ENCODE measurements around the gene CYP24A1.

Gene CYP24A1

DNA sequence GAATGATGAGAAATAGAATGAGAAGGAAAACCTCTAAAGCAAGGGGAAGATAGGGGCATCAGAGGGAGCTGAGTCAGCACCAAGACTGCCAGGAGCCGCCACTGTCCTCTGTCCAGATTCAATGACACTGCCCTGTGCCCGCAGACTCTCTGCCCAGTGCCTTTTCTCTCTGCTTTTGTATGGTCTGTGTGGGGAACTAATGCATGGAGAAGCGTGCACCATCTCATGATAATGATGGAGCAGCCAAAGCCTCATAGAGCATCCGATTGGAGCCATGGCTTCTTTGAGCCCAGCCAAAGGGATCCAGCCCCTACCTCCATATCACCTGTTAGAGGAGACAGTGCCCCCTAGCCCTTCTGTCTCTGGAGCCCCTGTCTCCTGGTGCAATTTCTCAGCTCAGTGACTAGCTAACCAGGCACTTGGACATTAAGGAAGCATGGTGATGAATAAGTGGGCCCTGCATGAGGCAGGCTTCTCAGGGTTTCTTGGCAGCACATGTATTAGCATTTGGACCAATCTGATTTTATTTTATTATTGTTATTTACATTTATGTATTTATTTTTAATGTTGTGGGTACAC is 27.6 kb upstream of the CYP24A1 start:
- DNase-seq, result no peak

DNA sequence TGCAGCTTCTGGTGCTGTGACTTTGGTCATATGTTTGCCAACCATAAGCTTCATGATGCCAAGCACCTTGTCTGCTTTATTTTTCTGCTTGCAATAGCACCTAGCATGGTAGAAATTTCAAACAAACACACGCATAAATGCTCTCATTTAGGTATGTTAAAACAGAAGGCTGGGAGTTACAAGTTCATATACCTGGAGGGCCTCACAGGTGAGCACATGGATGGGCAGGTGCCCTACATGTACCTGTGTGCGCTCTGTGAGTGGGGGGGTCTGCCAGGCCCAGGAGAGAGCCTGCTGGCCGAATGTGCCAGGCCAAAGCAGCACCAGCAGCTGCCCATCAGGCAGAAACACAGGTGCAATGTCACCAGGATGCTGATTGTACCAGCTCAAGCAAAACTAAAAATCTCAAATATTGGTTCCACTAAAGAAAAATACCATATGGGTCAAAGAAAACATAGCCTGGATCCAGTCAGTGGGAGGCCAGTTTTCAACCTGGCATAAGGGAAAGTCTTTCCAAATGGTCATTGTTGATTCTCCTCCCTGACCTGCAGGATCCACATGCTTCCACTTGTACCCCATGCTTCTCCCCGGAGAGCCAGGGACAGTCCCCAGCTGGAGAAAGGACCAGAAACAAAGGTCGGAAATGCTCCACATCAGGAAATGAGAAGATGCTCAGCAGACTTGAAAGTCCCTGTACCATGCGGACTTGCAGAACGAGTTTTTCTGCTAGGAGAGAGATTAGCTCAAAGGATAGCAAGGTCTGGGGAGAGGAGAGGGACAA is 26.9 kb upstream of the CYP24A1 start:
- no peak for DNase-seq

DNA sequence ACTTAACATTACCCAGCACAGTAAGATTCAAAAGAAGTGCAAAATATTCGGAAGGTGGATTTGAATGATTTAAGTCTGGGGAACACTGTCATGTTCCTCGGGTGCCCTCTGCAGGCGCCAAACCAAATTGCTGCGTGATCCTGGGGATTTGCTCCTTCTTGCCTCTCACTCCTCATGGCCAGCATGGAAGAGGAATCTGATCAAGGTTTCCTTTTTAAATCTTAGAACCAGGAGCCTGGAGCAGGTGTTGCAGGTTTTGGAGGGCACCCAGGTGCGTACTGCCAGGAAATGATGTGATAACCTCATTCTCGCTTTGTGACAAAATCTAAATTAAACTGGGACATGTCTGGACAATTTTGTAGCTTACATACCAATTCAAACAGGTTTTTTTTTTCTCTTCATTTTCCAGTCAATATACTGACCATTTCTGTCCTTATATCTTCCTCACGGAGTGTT is 26.0 kb upstream of the CYP24A1 start:
- peak; percentile 38 for DNase-seq

DNA sequence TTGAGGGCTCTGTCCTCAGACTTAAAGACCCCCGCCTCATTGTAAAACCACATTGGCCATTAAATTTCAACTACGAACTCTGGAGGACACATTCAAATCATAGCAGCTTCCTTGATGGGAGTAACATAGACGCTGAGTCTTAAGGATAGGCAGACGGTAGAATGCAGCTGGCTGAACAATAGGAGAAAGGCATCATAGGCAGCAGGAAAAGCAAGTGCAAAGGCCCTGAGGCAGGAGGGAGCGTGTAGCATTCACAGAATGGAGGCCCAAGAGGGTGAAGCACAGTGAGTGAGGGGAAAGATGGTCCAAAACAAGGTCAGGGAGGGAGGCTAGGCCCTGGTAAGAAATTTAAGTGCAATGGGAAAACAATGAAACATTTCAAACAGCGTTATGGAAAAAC is 25.5 kb upstream of the CYP24A1 start:
- DNase-seq, result no peak

DNA sequence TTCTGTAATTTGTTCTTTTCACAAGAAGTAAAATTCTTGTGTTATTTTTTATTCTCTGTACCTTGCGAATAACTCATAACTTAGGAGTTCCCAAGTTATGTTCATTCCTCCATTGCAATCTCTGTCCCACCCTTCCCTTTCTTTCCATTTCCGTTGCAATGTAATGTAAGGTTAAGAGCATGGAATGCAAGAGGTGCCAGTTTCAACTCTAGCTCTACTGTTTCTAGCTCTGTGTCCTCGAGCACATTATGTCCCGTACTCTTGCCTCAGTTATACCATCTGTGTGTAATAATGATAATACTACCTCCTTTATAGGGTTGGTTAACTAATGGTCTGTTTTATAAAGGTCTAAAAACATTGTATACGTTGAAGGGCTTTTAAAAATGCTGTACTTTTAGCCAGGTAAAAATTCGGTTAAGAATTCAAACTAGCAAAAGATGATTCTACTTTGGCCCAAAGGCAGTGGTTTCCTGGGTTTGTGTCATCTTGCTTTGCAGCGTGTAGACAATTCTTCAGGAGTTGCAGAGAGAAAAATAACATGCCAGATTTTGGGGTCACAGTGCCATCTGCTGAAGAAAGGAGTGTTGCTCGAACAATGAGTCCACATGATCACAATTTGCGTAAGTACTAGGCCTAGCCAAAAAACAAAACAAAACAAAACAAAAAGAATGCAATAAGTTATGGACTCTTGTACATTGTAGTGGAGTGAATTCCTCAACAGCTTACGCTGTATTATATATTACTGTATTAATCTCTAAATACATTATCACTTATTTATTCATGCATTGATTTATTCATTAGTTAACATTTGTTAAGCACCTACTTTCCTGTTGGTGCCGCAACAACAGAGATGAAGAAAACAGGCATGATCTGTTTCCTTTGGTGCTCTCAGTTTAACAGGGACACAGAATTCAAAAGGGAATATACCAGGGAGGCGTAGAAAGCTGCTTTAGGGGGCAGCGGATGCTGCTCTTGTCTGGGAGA is 24.1 kb upstream of the CYP24A1 start:
- DNase-seq, result no peak

DNA sequence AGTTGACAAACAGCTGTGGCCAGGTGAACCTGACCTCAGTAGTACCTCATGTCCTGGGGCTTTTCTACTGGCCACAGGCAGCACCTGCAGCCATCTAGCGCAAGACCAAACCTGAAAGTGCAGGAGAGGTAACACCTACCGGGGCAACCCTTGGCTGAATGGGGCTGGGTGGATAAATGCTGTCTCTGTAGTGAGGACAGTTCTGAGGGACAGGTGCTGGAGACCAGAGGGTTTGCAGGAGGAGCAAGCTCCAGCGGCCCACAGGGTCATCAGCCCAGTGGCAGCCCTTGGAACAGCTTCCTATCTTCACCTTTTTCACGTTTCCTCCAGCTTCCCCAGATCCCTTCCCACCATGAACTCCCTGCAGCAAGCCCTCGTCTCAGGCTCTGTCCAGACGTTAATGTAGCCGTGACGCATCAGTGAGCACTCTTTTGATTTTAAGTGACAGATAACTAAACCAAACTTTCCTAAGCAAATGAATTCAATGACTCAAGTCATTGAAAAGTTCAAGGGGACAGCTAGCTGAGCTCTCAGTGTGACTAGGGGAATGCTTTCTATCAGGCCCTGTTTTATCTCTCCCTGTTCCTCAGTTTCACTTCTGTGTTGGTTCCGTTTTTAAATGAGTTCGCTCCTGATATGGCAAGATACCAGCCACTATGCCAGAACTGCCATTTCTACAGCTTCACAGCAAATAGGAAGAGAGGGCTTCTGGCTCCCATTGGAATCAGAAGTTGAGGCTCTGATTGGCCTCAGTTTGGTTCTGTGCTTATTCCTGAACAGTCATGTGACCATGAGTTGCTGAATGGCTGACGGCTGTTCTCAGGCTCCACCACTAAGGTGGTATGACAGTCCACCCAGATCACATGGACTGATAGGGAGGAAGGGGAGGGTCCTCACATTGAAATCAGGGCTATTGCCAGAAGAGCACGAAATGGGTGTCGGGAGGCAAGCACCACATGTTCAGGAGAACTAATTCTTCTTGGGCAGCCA is 22.0 kb upstream of the CYP24A1 start:
- DNase-seq, result no peak

DNA sequence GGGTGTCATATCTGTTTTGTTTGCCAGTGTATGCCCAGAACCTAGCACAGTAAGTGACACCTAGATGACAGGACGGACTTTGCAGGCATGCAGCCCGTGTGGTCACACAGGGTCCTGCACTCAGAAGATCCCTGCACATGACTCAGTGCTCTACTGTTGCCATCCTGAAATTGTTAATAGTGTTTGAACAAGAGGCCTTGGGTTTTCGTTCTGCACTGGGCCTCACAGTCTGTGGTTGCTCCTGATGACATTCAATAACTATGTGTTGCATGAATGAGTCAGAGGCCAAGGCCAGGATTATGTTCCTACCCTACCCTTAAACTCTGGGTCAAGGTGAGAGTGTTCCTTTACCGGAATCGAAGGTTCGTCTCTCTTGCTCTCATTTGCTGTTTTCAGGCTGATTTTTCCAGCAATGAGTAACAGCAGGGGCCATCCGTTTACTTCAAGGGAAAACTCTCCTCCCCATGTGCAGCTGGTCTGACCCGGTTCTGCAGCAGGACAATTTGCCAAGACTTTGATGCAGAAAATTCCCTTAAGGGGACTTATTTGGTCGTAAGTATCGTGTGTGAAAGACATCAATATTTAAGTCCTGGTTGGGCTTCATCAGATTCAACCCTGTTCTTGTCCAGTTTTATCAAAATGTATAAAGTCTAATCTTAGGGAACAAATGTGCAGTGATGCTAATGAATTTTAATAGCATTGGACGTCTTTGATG is 21.1 kb upstream of the CYP24A1 start:
- DNase-seq, result no peak

DNA sequence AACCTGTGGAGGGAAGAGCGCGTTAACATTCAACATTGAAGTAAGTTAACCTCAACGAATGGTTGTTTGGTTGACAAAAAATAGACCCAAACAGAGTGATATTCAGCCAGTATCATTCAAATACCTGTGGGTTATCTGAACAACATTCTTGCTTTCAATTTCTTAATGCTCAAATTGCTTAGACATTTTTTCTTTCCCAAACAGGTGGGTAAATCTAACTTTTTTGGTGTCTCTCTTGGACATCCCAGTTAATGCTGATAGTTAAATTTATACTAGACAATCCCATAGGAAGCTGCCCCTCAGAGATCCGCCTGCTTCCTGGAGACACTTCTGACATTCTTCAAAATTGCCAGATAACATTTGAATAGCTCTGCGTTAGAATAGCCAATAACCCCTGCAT is 20.0 kb upstream of the CYP24A1 start:
- no peak for DNase-seq

DNA sequence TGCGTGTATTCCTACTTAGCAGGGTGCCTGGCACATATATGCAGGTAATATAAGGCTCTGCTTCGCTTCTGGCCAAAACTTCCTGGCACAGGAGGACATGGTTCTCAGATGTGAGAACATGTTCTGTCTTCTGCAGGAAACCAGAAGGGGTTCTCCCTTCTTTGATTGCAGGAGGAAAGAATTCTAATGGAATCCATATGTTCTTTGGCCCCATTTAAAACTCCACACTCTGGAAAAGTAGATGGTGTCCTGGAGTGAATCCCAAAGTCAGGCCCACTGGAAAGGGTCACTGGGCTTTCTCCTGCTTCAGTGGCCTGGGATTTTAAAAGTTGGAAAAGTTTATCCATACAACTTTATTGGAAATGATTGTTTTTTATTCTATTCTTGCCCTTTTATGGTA is 16.4 kb upstream of the CYP24A1 start:
- DNase-seq, result no peak

DNA sequence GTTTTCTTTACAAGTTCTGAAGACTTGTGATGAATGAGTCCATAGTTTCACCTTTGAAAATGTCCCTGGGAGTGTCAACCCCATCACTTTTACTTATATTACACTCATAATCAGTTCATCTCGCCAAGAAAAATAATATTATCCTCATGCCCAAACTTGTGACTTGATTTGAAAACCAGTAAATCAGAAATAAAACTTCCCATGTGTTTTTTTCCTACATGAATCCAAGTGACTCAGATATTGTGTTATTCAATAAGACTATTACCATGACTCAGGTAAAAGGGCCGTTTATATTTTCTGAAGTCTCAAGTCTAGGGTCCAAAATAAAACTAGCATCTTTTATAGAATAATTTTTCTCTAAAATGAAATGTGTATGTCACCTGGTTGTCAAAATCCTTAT is 15.8 kb upstream of the CYP24A1 start:
- DNase-seq, result no peak

DNA sequence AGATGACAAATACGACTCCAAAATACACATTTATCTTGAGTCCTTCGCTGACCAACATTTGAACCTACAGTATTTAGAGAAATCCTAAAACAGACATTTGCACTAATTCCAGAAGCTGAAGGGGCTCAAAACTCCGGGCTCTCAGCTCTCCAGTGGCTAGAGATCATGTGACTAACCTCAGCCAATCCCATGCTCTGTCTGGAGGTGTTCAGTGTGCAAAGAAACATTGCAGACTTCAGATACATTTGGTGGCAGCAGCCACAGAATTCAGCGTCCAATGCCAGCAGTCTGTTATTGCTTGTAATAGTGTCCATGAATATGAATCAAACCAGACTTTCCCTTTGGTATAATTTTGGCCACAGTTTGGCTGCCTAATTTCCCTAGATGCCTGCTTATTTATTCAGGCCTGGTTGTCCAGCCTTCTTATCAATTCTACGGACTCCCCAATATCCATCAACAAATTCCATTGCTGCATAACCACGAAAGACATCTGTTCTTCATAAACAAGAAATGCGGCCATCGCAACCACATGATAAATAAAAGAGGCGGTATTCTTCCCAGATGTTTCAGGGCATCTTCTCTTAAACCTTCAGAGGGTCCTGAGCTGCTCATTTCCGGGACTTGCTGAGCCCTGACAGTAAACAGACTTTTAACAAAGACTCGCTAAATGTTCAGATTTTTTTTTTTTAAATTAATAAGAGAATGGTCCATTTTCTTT is 14.5 kb upstream of the CYP24A1 start:
- no peak for DNase-seq

DNA sequence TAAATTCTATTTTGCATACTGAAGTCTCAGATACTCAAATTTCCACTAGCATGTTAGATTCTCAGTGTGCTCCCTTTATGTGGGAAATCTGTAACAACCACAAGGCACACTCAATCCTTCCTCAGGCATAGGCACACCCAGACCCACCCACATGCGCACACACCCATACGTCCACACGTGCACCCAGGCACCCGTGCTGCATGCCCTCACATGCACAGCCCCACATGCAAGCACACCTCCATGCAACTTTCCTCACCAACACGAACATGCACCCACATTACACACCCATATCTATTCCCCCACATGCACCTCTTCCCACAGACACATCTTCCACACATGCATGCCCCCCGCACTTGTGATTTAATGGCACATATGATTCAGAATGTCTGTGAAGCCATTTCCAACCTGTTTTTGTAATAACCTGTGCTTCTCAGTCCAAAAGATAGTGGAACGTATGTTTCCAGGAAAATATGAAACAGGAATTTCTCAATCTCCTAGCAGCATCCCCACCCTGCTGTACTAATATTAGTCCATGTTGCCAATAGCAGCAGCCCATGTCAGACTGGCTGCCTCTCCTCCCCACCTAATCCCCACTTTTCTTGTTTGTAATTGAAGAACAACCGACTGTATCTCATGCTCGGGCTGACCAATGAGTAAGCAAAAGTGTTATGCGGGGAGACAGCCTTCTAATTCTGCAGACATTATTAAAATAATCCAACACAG is 11.3 kb upstream of the CYP24A1 start:
- no peak for DNase-seq

DNA sequence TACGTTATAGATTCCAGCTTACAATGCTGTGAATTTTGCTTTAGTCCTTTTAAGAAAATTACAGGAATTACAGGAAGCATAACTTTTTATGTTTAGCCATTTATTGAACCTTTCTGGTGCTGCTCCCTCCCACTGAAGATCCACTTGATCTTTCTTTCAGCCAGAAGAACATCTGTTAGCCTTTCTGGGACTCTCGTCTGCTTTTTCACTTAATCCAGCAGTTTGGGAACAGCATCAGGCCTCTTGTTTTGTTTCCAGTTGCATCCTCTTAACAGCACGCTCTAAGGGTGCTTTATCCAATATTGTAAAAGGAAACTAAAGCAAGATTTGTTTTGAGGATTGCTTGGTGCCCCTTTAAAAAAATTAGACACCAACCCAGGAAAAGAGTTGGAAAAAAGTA is 10.3 kb upstream of the CYP24A1 start:
- no peak for DNase-seq

DNA sequence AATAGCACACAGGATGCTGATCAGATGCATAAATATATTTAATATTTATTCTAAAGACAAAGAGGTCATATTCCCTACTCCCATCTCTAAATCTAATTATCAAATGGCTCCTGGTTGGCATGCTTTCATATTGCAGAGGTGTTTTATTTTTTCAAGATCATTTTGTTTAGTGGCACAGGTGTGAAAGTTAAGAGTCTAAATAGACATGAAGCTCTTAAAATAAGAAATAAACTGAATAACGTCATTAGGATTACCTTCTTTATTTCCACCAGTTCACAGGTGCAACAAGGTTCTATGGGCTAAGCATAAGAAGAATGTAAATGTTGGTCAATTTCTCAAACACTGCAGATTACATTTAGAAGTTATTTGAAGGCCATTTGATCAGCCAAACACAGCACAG is 7.1 kb upstream of the CYP24A1 start:
- no peak for DNase-seq

DNA sequence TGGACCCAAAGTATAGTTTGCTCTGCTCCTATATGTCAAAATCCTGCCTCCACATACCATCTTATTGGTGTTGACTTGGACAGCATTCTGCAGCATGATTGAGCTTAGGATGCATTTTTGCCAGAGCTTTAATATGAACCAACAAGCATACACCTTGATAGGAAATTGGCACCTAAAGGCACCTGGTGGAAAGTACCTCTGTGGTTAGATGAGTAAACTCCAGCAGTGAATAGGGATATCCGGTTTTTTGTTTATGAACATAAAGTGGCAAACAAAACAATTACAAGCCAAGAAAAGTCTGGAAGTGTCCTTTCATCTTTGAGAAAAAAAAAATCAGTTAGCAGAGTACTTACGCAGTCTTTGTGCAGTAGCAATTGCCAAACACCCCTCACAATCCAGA is 6.2 kb upstream of the CYP24A1 start:
- DNase-seq, result no peak

DNA sequence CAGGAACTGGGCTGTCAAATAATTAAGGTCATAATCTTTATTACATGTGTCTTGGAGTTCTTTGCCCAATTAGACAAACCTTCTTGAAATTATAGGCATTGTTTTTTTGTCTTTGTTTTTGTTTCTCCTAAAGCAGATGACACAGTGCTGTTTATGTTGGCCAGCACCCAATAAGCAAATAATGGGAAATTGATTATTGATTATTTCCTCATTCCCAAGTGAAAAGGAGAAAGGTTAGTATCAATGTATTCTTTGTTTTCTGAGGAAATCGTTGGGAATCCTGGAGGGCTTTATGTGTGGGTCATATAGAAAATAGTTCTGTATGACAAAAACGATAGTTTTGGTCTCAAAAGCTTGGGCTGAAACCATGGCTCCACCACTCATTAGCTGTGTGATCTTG is 4.5 kb upstream of the CYP24A1 start:
- no peak for DNase-seq

DNA sequence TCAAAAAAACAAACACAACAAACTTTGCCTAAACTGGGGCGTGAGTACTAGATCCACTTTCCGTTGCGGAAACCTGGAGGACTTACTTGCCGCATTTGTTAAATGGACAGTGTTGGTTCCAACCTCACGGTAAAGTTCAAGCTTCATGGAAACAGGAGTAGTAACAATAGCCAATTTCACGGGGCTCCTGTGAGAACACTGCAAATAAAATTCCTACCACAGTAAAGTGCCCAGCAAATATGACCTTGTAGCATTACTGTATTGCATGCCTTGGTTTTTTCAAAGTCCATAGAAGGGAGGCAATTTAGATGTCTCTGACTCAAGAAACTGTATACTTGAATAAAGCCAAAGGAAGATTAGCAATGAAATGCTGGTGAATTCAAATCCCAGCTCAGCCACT is 3.6 kb upstream of the CYP24A1 start:
- no peak for DNase-seq

DNA sequence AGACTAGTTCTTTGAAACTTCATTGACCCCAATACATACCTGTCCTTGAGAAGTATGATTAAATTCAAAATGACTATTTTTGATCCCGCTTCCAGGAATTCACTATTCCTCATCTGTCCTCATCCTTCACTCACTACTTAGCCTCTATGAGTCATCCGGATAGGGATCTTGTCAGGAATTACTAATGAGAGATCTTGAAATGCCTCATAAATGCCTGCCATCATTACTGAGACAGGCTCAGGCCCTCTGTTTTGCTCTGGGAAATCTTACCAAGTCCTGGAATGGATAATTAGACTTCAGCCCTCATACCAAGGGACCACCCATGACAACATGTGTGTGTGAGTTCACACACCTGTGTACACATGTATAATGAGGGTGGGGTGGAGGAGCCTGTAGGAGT is 2.8 kb upstream of the CYP24A1 start:
- DNase-seq, result no peak

DNA sequence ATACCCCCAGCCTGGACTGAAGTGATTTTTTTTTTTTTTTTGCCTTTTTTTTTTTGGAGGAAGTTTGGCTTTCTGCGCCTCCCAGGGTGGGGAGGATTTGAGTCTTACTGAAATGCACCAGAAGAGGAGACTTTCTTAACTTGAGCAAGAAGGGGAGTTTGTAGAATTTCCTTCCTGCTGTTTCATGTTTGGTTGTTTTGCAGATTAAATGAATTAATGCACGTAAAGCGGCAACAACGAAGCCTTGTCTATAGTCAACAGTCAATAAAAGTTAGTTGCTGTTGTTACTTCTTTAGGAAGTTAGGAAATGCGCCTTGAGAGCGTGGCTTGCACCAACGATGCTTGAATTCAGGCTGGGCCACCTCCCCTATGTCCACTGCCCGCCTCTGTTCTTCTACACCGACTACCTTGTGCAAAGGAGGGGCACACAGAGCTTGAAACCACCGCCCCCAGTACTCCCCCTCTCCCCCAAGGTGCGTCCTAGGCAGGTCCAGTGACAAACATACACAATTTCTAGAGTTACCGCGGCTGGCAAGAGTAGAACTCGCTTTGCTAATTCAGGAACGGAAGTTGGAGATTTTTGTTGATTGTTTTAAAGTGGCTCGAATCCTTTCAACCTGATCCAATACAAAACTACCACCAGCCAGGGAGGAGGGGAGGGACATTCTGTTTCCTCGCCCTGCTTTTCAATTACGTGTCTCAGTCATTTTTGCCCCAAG is 830 bp upstream of the CYP24A1 start:
- DNase-seq, result no peak

All from NCI-H1092 (cell line).